HepG2 (cell line): ENCODE data around the gene GLB1L. TPM values are rescaled to one million over a fixed set of nuclear protein-coding genes. Genes with fewer than 3 reads are reported as not detected.

Experiments used
- AGO1 ChIP-seq: fragments of 200-400 bp; formaldehyde crosslinking; IDR thresholded peaks from 2 replicates; pipeline ENCODE4 v1.6.1; 2017; ENCODE audit warnings: mild to moderate bottlenecking, low read depth, low read length, moderate library complexity; ENCODE audit not compliant: poor library complexity, severe bottlenecking
- CBFB ChIP-seq: sonication (generic); formaldehyde crosslinking; IDR thresholded peaks from 2 replicates; pipeline ENCODE4 v1.4.0; 2020; ENCODE audit warnings: missing genetic modification reagents
- EZH2 ChIP-seq: conservative IDR thresholded peaks from 2 replicates; pipeline ENCODE4 v1.6.1; 2012; ENCODE audit warnings: mild to moderate bottlenecking, low read depth, low read length, moderate library complexity
- MYC ChIP-seq: sonication (generic); formaldehyde crosslinking; IDR thresholded peaks from 2 replicates; pipeline ENCODE4 v1.9.0; 2021; ENCODE audit warnings: missing genetic modification reagents, borderline replicate concordance
- NFIC ChIP-seq: IDR thresholded peaks from 2 replicates; pipeline ENCODE4 v1.6.1; 2012; ENCODE audit warnings: mild to moderate bottlenecking, low read length, inconsistent platforms
- PAX8 ChIP-seq: sonication (generic); formaldehyde crosslinking; IDR thresholded peaks from 2 replicates; pipeline ENCODE4 v1.8.0; 2022; ENCODE audit warnings: mild to moderate bottlenecking, missing genetic modification reagents, borderline replicate concordance
- YEATS4 ChIP-seq: sonication (generic); formaldehyde crosslinking; IDR thresholded peaks from 2 replicates; pipeline ENCODE4 v1.4.0; 2020; ENCODE audit warnings: missing genetic modification reagents, borderline replicate concordance
- ZFP37 ChIP-seq: sonication (generic); formaldehyde crosslinking; IDR thresholded peaks from 2 replicates; pipeline ENCODE4 v1.4.0; 2020; ENCODE audit warnings: missing genetic modification reagents, borderline replicate concordance
- ZNF160 ChIP-seq: sonication (generic); formaldehyde crosslinking; IDR thresholded peaks from 2 replicates; pipeline ENCODE4 v1.8.0; 2022; ENCODE audit warnings: mild to moderate bottlenecking, inconsistent platforms, missing genetic modification reagents
- ZNF281 ChIP-seq: sonication (generic); formaldehyde crosslinking; IDR thresholded peaks from 2 replicates; pipeline ENCODE4 v1.4.0; 2020; ENCODE audit warnings: missing genetic modification reagents, borderline replicate concordance
- ZNF296 ChIP-seq: sonication (generic); formaldehyde crosslinking; conservative IDR thresholded peaks from 2 replicates; pipeline ENCODE4 v1.5.0; 2020; ENCODE audit warnings: mild to moderate bottlenecking, missing genetic modification reagents
- ZNF350 ChIP-seq: sonication (generic); formaldehyde crosslinking; IDR thresholded peaks from 2 replicates; pipeline ENCODE4 v1.4.0; 2020; ENCODE audit warnings: mild to moderate bottlenecking, low read depth, missing genetic modification reagents, borderline replicate concordance
- ZNF430 ChIP-seq: sonication (generic); formaldehyde crosslinking; IDR thresholded peaks from 2 replicates; pipeline ENCODE4 v1.9.0; 2021; ENCODE audit warnings: mild to moderate bottlenecking, missing genetic modification reagents
- ZNF446 ChIP-seq: sonication (generic); formaldehyde crosslinking; IDR thresholded peaks from 2 replicates; pipeline ENCODE4 v1.5.0; 2020; ENCODE audit warnings: mild to moderate bottlenecking, missing genetic modification reagents
- ZNF503 ChIP-seq: sonication (generic); formaldehyde crosslinking; IDR thresholded peaks from 2 replicates; pipeline ENCODE4 v1.4.0; 2020; ENCODE audit warnings: missing genetic modification reagents
- ZNF749 ChIP-seq: sonication (generic); formaldehyde crosslinking; IDR thresholded peaks from 2 replicates; pipeline ENCODE4 v1.8.0; 2022; ENCODE audit warnings: mild to moderate bottlenecking, missing genetic modification reagents, moderate library complexity, borderline replicate concordance
- polyA plus RNA-seq, 8 experiments: library from polyadenylated mRNA; depleted of rRNA in 3 of 8; stranded (reverse) in 7 of 8; unstranded in 1 of 8; fragments of >200 nt; fragmentation: Illumina TruSeq in 4 of 8; extraction: Trizol in 4 of 8; gene quantifications; 2 replicates each; pipeline versions ENCODE4 v1.2.1 to v1.2.3, GENCODE V29; 2011 to 2016; ENCODE audit warnings: low read depth in 4 of 8, missing spikeins in 1 of 8, mixed read lengths in 1 of 8; ENCODE audit not compliant: insufficient read depth in 1 of 8
- total RNA-seq, 5 experiments: library from RNA; depleted of rRNA; stranded (reverse); fragments of >200 nt; fragmentation: Illumina TruSeq; extraction: Trizol; gene quantifications; 2 replicates each; pipeline ENCODE4 v1.2.3, GENCODE V29; 2016; ENCODE audit warnings: low read depth in 1 of 5

Gene GLB1L
- total and polyA plus RNA-seq, 2 of the 13 experiments (the other 11 are each of a cell fraction or from before 2014, with no cell fraction given) = 6.8 to 7.3 TPM

- TF ChIP-seq ZNF430 (CRISPR knock-in tag) (0 out of 2 replicates have a peak, but pooled peaks have one; percentile 19), ZNF446 (CRISPR knock-in tag) (no peak), ZNF503 (peak; percentile 78), EZH2 (no peak), AGO1 (peak; percentile 8), CBFB (0 out of 2 replicates have a peak, but pooled peaks have one; percentile 9), YEATS4 (peak; percentile 70; the same call in 1 of the 2 replicates), ZNF296 (0 out of 2 replicates have a peak, but pooled peaks have one; percentile 65), ZFP37 (CRISPR knock-in tag) (peak; percentile 74; the same call in 1 of the 2 replicates), MYC (peak; percentile 87), ZNF160 (CRISPR knock-in tag) (0 out of 2 replicates have a peak, but pooled peaks have one; percentile 7), ZNF350 (CRISPR knock-in tag) (peak; percentile 46; the same call in 1 of the 2 replicates), ZNF749 (0 out of 2 replicates have a peak, but pooled peaks have one; percentile 20), PAX8 (CRISPR knock-in tag) (0 out of 2 replicates have a peak, but pooled peaks have one; percentile 55), ZNF281 (CRISPR knock-in tag) (0 out of 2 replicates have a peak, but pooled peaks have one; percentile 22), NFIC (no peak)
- TF ChIP-seq, all 625 proteins: peak for 125
Measured at GRCh38 chr2:219230059-219230540, 15.1 kb downstream of the GLB1L start (continued).
